ELR (cell line): ENCODE results near the gene UQCRC2.
"Not testable (repeated sequence)": the region's sequence is repeated elsewhere in the genome, so short reads cannot be mapped to it uniquely, and the experiment has no call there.

Experiments used
- DNase-seq: peaks from one replicate; pipeline ENCODE4 v3.0.0-alpha.2; 2015; ENCODE audit warnings: low read depth

Gene UQCRC2

GRCh38 chr16:21952793-21953540 is at the start of gene UQCRC2:
Gene UQCRC2, plus strand, starts transcription at chr16:21953361. Its CDS starts 63 bp downstream, at chr16:21953424.
- DNase-seq = peak; percentile 94

- DNase-seq = not testable (repeated sequence)
Measured at GRCh38 chr16:21932650-21933049, 20.5 kb upstream of the UQCRC2 start.

GRCh38 chr16:21933316-21933715 is 19.8 kb upstream of the UQCRC2 start:
- DNase-seq = not testable (repeated sequence)

GRCh38 chr16:21933790-21934189 is 19.4 kb upstream of the UQCRC2 start:
- DNase-seq = not testable (repeated sequence)

GRCh38 chr16:21936216-21936615 is 16.9 kb upstream of the UQCRC2 start:
- DNase-seq = not testable (repeated sequence)

GRCh38 chr16:21937336-21937829 is 15.8 kb upstream of the UQCRC2 start:
- no peak for DNase-seq

GRCh38 chr16:21940570-21940969 is 12.6 kb upstream of the UQCRC2 start:
- no peak for DNase-seq

- DNase-seq = no peak
Measured at GRCh38 chr16:21943571-21943970, 9.6 kb upstream of the UQCRC2 start.

GRCh38 chr16:21946889-21947635 is 6.1 kb upstream of the UQCRC2 start:
- no peak for DNase-seq

GRCh38 chr16:21949713-21950260 is 3.4 kb upstream of the UQCRC2 start:
- DNase-seq = no peak

GRCh38 chr16:21950782-21951521 is 2.2 kb upstream of the UQCRC2 start:
- DNase-seq = peak; percentile 44

- DNase-seq = peak; percentile 74
Measured at GRCh38 chr16:21952040-21952792, 945 bp upstream of the UQCRC2 start.

GRCh38 chr16:21953541-21953902 is 361 bp downstream of the UQCRC2 start:
- no peak for DNase-seq

GRCh38 chr16:21957714-21958346 is 4.7 kb downstream of the UQCRC2 start:
- no peak for DNase-seq

- DNase-seq = no peak
Measured at GRCh38 chr16:21959050-21959449, 5.9 kb downstream of the UQCRC2 start.

GRCh38 chr16:21962475-21962874 is 9.3 kb downstream of the UQCRC2 start:
- DNase-seq = no peak

GRCh38 chr16:21963887-21964286 is 10.7 kb downstream of the UQCRC2 start:
- DNase-seq = no peak

- no peak for DNase-seq
Measured at GRCh38 chr16:21964353-21964752, 11.2 kb downstream of the UQCRC2 start.

- DNase-seq = no peak
Measured at GRCh38 chr16:21971856-21972255, 18.7 kb downstream of the UQCRC2 start.

GRCh38 chr16:21973945-21974344 is 20.8 kb downstream of the UQCRC2 start:
- DNase-seq = no peak

- no peak for DNase-seq
Measured at GRCh38 chr16:21980032-21980431, 26.9 kb downstream of the UQCRC2 start.
